Measurements from ENCODE around the gene MCC. TPM values are rescaled to one million over a fixed set of nuclear protein-coding genes. Genes with fewer than 3 reads are reported as not detected.

The MCC gene
- total and polyA plus RNA-seq, 4 donors, result 9.0 to 47.3 (median 14.7) TPM

- Histone ChIP-seq H3K9ac (ENCODE audit: low read depth in 1 of 2, low read length in 2 of 2) (no peak overlapping the region), H3K36me3 (ENCODE audit: control insufficient read depth in 4 of 4, insufficient read depth in 3 of 4, low read depth in 1 of 4, low read length in 3 of 4) (peaks cover 0 to 9% (median 0%) of the 10 kb centered on the region in 4 donors), H3K9me3 (ENCODE audit: control insufficient read depth in 4 of 4, low read length in 3 of 4) (no peaks in the 10 kb centered on the region), H3K27ac (ENCODE audit: low read depth in 1 of 2, low read length in 2 of 2) (no peak overlapping the region), H3K27me3 (ENCODE audit: control insufficient read depth in 4 of 4, insufficient read depth in 4 of 4, low read length in 3 of 4) (no peaks in the 10 kb centered on the region), H3K4me1 (ENCODE audit: control insufficient read depth in 4 of 4, insufficient read depth in 4 of 4, low read length in 3 of 4) (no peaks in the 10 kb centered on the region), H3K4me3 (ENCODE audit: low read depth in 1 of 3, low read length in 3 of 3) (no peak overlapping the region)
- DNase-seq (ENCODE audit: low spot score), result no peak
- 76% methylated on average over 1 of the region's 1 CpG for WGBS
- TF ChIP-seq JUND (IDR thresholded peaks at IDR 0.05), result no peak
- TF ChIP-seq RXRA (IDR thresholded peaks at IDR 0.05), result no peak
- TF ChIP-seq GABPA (IDR thresholded peaks at IDR 0.05 in 1 of 2, conservative IDR thresholded peaks at IDR 0.05 in 1 of 2), result no peak
- TF ChIP-seq, protein P1, sequence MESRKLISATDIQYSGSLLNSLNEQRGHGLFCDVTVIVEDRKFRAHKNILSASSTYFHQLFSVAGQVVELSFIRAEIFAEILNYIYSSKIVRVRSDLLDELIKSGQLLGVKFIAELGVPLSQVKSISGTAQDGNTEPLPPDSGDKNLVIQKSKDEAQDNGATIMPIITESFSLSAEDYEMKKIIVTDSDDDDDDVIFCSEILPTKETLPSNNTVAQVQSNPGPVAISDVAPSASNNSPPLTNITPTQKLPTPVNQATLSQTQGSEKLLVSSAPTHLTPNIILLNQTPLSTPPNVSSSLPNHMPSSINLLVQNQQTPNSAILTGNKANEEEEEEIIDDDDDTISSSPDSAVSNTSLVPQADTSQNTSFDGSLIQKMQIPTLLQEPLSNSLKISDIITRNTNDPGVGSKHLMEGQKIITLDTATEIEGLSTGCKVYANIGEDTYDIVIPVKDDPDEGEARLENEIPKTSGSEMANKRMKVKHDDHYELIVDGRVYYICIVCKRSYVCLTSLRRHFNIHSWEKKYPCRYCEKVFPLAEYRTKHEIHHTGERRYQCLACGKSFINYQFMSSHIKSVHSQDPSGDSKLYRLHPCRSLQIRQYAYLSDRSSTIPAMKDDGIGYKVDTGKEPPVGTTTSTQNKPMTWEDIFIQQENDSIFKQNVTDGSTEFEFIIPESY (IDR thresholded peaks at IDR 0.05), result no peak
Measured at GRCh38 chr5:113153512-113154097, 334.6 kb downstream of the MCC start.

DNA sequence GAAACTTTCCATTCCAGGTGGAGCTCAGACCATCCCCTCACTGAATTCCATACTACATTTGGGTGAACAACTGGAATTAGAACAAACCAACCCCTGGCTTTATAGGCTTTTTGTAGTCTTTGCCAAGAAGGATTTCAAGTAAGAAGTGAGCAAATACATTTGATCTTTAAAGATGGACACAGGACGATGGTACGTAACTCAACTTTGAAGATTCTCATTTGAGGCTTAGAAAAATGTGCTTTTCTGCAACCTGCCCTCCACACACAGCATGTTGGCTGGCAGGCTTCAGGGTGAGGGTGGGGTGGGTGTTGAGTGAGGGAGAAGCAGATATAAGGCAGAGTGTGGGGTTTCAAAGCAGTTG lies 335.9 kb downstream of the MCC start:
- Histone ChIP-seq H3K9me3 (ENCODE audit: control insufficient read depth in 4 of 4, low read length in 3 of 4) (no peaks in the 10 kb centered on the region), H3K4me1 (ENCODE audit: control insufficient read depth in 4 of 4, insufficient read depth in 4 of 4, low read length in 3 of 4) (no peaks in the 10 kb centered on the region), H3K4me3 (ENCODE audit: low read depth in 1 of 3, low read length in 3 of 3) (no peak overlapping the region), H3K27ac (ENCODE audit: low read depth in 1 of 2, low read length in 2 of 2) (no peak overlapping the region), H3K9ac (ENCODE audit: low read depth in 1 of 2, low read length in 2 of 2) (no peak overlapping the region), H3K36me3 (ENCODE audit: control insufficient read depth in 4 of 4, insufficient read depth in 3 of 4, low read depth in 1 of 4, low read length in 3 of 4) (peaks cover 0 to 9% (median 0%) of the 10 kb centered on the region in 4 donors), H3K27me3 (ENCODE audit: control insufficient read depth in 4 of 4, insufficient read depth in 4 of 4, low read length in 3 of 4) (no peaks in the 10 kb centered on the region)
- TF ChIP-seq FOXA2 (IDR thresholded peaks at IDR 0.05) (no peak), FOXA1 (IDR thresholded peaks at IDR 0.05) (no peak), RAD21 (IDR thresholded peaks at IDR 0.05) (no peak), NR2F2 (IDR thresholded peaks at IDR 0.05) (no peak), ATF3 (IDR thresholded peaks at IDR 0.05) (no peak), EGR1 (IDR thresholded peaks at IDR 0.05; ENCODE audit: low read depth in 2 of 2) (no peak), HNF4G (IDR thresholded peaks at IDR 0.05) (no peak), TAF1 (conservative IDR thresholded peaks at IDR 0.05) (no peak)
- TF ChIP-seq, protein P2, sequence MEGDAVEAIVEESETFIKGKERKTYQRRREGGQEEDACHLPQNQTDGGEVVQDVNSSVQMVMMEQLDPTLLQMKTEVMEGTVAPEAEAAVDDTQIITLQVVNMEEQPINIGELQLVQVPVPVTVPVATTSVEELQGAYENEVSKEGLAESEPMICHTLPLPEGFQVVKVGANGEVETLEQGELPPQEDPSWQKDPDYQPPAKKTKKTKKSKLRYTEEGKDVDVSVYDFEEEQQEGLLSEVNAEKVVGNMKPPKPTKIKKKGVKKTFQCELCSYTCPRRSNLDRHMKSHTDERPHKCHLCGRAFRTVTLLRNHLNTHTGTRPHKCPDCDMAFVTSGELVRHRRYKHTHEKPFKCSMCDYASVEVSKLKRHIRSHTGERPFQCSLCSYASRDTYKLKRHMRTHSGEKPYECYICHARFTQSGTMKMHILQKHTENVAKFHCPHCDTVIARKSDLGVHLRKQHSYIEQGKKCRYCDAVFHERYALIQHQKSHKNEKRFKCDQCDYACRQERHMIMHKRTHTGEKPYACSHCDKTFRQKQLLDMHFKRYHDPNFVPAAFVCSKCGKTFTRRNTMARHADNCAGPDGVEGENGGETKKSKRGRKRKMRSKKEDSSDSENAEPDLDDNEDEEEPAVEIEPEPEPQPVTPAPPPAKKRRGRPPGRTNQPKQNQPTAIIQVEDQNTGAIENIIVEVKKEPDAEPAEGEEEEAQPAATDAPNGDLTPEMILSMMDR (IDR thresholded peaks at IDR 0.05; ENCODE audit: low read depth, low read length, missing input control), result no peak
- DNase-seq (ENCODE audit: low spot score), result no peak
- WGBS, result 96% methylated on average over 2 of the region's 2 CpGs

GRCh38 chr5:113151641-113152379 lies 336.4 kb downstream of the MCC start:
- no peak overlapping the region for H3K4me3 ChIP-seq (ENCODE audit: low read depth in 1 of 3, low read length in 3 of 3)
- TF ChIP-seq HNF4A (conservative IDR thresholded peaks at IDR 0.05), result peak; percentile 28 to 57
- no peak for TF ChIP-seq RXRA (IDR thresholded peaks at IDR 0.05)
- TF ChIP-seq, protein P1 (IDR thresholded peaks at IDR 0.05), result no peak
- no peak for TF ChIP-seq ATF3 (IDR thresholded peaks at IDR 0.05)
- H3K4me1 ChIP-seq (ENCODE audit: control insufficient read depth in 4 of 4, insufficient read depth in 4 of 4, low read length in 3 of 4), result no peaks in the 10 kb centered on the region
- 64% methylated on average over 8 of the region's 8 CpGs for WGBS
- H3K9ac ChIP-seq (ENCODE audit: low read depth in 1 of 2, low read length in 2 of 2), result no peak overlapping the region
- H3K27ac ChIP-seq (ENCODE audit: low read depth in 1 of 2, low read length in 2 of 2), result no peak overlapping the region
- H3K36me3 ChIP-seq (ENCODE audit: control insufficient read depth in 4 of 4, insufficient read depth in 3 of 4, low read depth in 1 of 4, low read length in 3 of 4), result peaks cover 0 to 6% (median 0%) of the 10 kb centered on the region in 4 donors
- H3K27me3 ChIP-seq (ENCODE audit: control insufficient read depth in 4 of 4, insufficient read depth in 4 of 4, low read length in 3 of 4), result no peaks in the 10 kb centered on the region
- no peak for DNase-seq (ENCODE audit: low spot score)
- no peaks in the 10 kb centered on the region for H3K9me3 ChIP-seq (ENCODE audit: control insufficient read depth in 4 of 4, low read length in 3 of 4)

All from liver (tissue), 9 donors.